B cell (primary cell): Measurements from ENCODE around the gene CEP164. TPM values are rescaled to one million over a fixed set of nuclear protein-coding genes. Genes with fewer than 3 reads are reported as not detected.

Experiments used
- ATAC-seq: fragments of 200-7000 bp; cut with Tn5 transposase; one replicate; pipeline ENCODE4 v1.10.0; 2021; ENCODE audit warnings: low read depth, mild to moderate bottlenecking, moderate number of reproducible peaks, moderate library complexity
- CTCF ChIA-PET: fragments of 350-600 bp; sonication (Branson Sonifier 250); formaldehyde crosslinking; loops from one replicate; lab custom pipeline; 2021; ENCODE audit warnings: antibody characterized with exemption, inconsistent platforms; lab: Charles Lee
- POLR2A ChIA-PET: fragments of 350-600 bp; sonication (Branson Sonifier 250); formaldehyde crosslinking; loops from one replicate; lab custom pipeline; 2021; ENCODE audit warnings: antibody characterized with exemption; lab: Charles Lee
- DNase-seq: peaks from one replicate; pipeline ENCODE4 v3.0.0; 2013
- H2AFZ ChIP-seq: 2 replicates; pipeline ENCODE4 v1.6.1; 2012; ENCODE audit warnings: mild to moderate bottlenecking, low read depth, low read length; ENCODE audit not compliant: insufficient read depth, poor library complexity, severe bottlenecking
- H3K27ac ChIP-seq, 2 donors: 1 replicate in 1 of 2; 2 replicates in 1 of 2; pipeline ENCODE4 v1.5.1; 2012 to 2013; ENCODE audit warnings: low read length in 2 of 2, mild to moderate bottlenecking in 2 of 2, moderate library complexity in 1 of 2
- H3K27me3 ChIP-seq, 4 experiments: fragments of 200-600 bp in 1 of 4; sonication (generic) in 1 of 4; replicated peaks in 1 of 4; 1 replicate in 2 of 4; 2 replicates in 2 of 4; pipeline versions ENCODE4 v1.6.1 to v1.7.0; 2013 to 2016; ENCODE audit warnings: low read length in 3 of 4, mild to moderate bottlenecking in 2 of 4, mixed read lengths in 1 of 4, moderate library complexity in 1 of 4; ENCODE audit not compliant: insufficient read depth in 4 of 4, control insufficient read depth in 3 of 4; ENCODE audit errors: control extremely low read depth in 1 of 4
- H3K36me3 ChIP-seq, 2 experiments: replicated peaks in 1 of 2; 1 replicate in 1 of 2; 2 replicates in 1 of 2; pipeline versions ENCODE4 v1.6.1 to v1.7.1; 2013; ENCODE audit warnings: low read length in 1 of 2; ENCODE audit not compliant: insufficient read depth in 2 of 2, control insufficient read depth in 1 of 2; ENCODE audit errors: control extremely low read depth in 1 of 2, extremely low read depth in 1 of 2
- H3K4me1 ChIP-seq, 2 donors: fragments of 200-600 bp in 1 of 2; sonication (generic) in 1 of 2; 1 replicate in 1 of 2; 2 replicates in 1 of 2; pipeline versions ENCODE4 v1.5.1 to v1.6.1; 2013 to 2017; ENCODE audit warnings: low read length in 2 of 2; ENCODE audit not compliant: control insufficient read depth in 2 of 2, insufficient read depth in 2 of 2
- H3K4me2 ChIP-seq: replicated peaks from 2 replicates; pipeline ENCODE3; 2012; ENCODE audit warnings: mild to moderate bottlenecking, low read depth, low read length; ENCODE audit not compliant: poor library complexity, severe bottlenecking
- H3K4me3 ChIP-seq, 5 experiments: fragments of 200-600 bp in 1 of 5; sonication (generic) in 1 of 5; 1 replicate in 3 of 5; 2 replicates in 2 of 5; pipeline versions ENCODE4 v1.5.1 to v1.7.0; 2011 to 2016; ENCODE audit warnings: low read length in 4 of 5, mild to moderate bottlenecking in 4 of 5, low read depth in 2 of 5, control low read depth in 1 of 5, moderate library complexity in 1 of 5; ENCODE audit not compliant: insufficient read depth in 1 of 5; ENCODE audit errors: control extremely low read depth in 1 of 5, extremely low read depth in 1 of 5
- H3K79me2 ChIP-seq: fragments of 200-600 bp; sonication (generic); one replicate; pipeline ENCODE4 v1.6.0; 2016; ENCODE audit warnings: low read length; ENCODE audit not compliant: control insufficient read depth, insufficient read depth
- H3K9ac ChIP-seq: fragments of 200-600 bp; sonication (generic); 2 replicates; pipeline ENCODE4 v1.6.1; 2017; ENCODE audit warnings: mild to moderate bottlenecking, low read length, moderate library complexity
- H3K9me3 ChIP-seq, 3 donors: one replicate each; pipeline versions ENCODE4 v1.6.1 to v1.7.1; 2013; ENCODE audit warnings: low read length in 2 of 3; ENCODE audit not compliant: control insufficient read depth in 2 of 3, insufficient read depth in 1 of 3; ENCODE audit errors: control extremely low read depth in 1 of 3
- H4K20me1 ChIP-seq: 2 replicates; pipeline ENCODE4 v1.6.0; 2012; ENCODE audit warnings: mild to moderate bottlenecking, low read length; ENCODE audit not compliant: insufficient read depth, control insufficient read depth, poor library complexity, severe bottlenecking
- H3K27ac Mint-ChIP-seq: one replicate; pipeline ENCODE4 v1.8.0; 2021; ENCODE audit warnings: mixed read lengths
- H3K27me3 Mint-ChIP-seq: one replicate; pipeline ENCODE4 v1.8.0; 2021; ENCODE audit warnings: mixed read lengths
- H3K4me1 Mint-ChIP-seq: one replicate; pipeline ENCODE4 v1.8.0; 2021; ENCODE audit warnings: mixed read lengths
- H3K4me3 Mint-ChIP-seq: one replicate; pipeline ENCODE4 v1.8.0; 2021; ENCODE audit warnings: mixed read lengths
- H3K9me3 Mint-ChIP-seq: one replicate; pipeline ENCODE4 v1.8.0; 2022; ENCODE audit warnings: mixed read lengths; ENCODE audit not compliant: insufficient read depth
- CTCF ChIP-seq: fragments of 200-600 bp; IDR thresholded peaks from one replicate; pipeline ENCODE4 v1.8.0; 2022; ENCODE audit warnings: antibody characterized with exemption, mild to moderate bottlenecking
- EZH2 ChIP-seq: IDR thresholded peaks from 2 replicates; pipeline ENCODE4 v1.6.1; 2012; ENCODE audit warnings: borderline replicate concordance, low read depth, mild to moderate bottlenecking, moderate library complexity, low read length; ENCODE audit not compliant: insufficient read depth, poor library complexity, severe bottlenecking
- WGBS: methylation state at CpG from one replicate; pipeline ENCODE4 v1.1.5; 2013; ENCODE audit warnings: missing lambda C conversion rate; ENCODE audit not compliant: insufficient coverage; 5-methylcytosine and 5-hydroxymethylcytosine counted together
- intact Hi-C: fragments of 100-400 bp; cut with micrococcal nuclease; formaldehyde crosslinking; loops from one replicate; pipeline ENCODE4 v1.10.0; 2022
- polyA plus RNA-seq: library from polyadenylated mRNA; depleted of rRNA; stranded (reverse); fragments of >200 nt; gene quantifications from 2 replicates; pipeline ENCODE4 v1.2.3, GENCODE V29; 2012
- total RNA-seq, 2 donors: library from RNA; stranded (reverse); fragments of 120-200 nt in 1 of 2; gene quantifications; 1 replicate in 1 of 2; 2 replicates in 1 of 2; pipeline versions ENCODE4 v1.2.3 to v1.2.4, GENCODE V29; 2013 to 2022

CEP164 gene
- total and polyA plus RNA-seq, 2 donors (not counting 1 experiment from before 2014, with no cell fraction given), result 31.5 to 54.8 TPM

- WGBS, result 100% methylated on average over 2 of the region's 2 CpGs
- DNase-seq (no peak), ATAC-seq (no peak)
- H3K36me3 ChIP-seq, result peaks cover 14 to 44% of the 10 kb centered on the region in 2 experiments
- ChIA-PET CTCF (no interaction called here), POLR2A (no interaction called here)
- H3K27ac Mint-ChIP-seq, result no peak overlapping the region
- no peak overlapping the region for H3K9ac ChIP-seq
- H3K79me2 ChIP-seq, result no peaks in the 10 kb centered on the region
- no peak overlapping the region for H3K27ac ChIP-seq
- H3K27me3 ChIP-seq, result no peaks in the 10 kb centered on the region
- no peaks in the 10 kb centered on the region for H3K27me3 Mint-ChIP-seq
- no peak overlapping the region for H3K4me3 ChIP-seq
- no peak overlapping the region for H3K4me3 Mint-ChIP-seq
- no peaks in the 10 kb centered on the region for H3K4me1 ChIP-seq
- H3K4me2 ChIP-seq, result no peak overlapping the region
- H3K9me3 ChIP-seq, result no peaks in the 10 kb centered on the region
- intact Hi-C loops, result no loop called here
- no peaks in the 10 kb centered on the region for H4K20me1 ChIP-seq
- H3K9me3 Mint-ChIP-seq, result no peaks in the 10 kb centered on the region
- H3K4me1 Mint-ChIP-seq, result no peaks in the 10 kb centered on the region
- no peak for TF ChIP-seq CTCF
- no peak for TF ChIP-seq EZH2
- no peak overlapping the region for H2AFZ ChIP-seq
Observed at GRCh38 chr11:117366875-117367274, 39.2 kb downstream of the CEP164 start.

GRCh38 chr11:117369534-117369933, 41.9 kb downstream of the CEP164 start:
- ATAC-seq (no peak), DNase-seq (no peak)
- Mint-ChIP-seq H3K27ac (no peak overlapping the region), H3K4me3 (no peak overlapping the region), H3K9me3 (no peaks in the 10 kb centered on the region), H3K4me1 (no peaks in the 10 kb centered on the region), H3K27me3 (no peaks in the 10 kb centered on the region)
- Histone ChIP-seq H3K79me2 (no peaks in the 10 kb centered on the region), H3K4me3 (no peak overlapping the region), H3K27ac (no peak overlapping the region), H3K9me3 (no peaks in the 10 kb centered on the region), H3K4me2 (no peak overlapping the region), H3K27me3 (no peaks in the 10 kb centered on the region), H4K20me1 (no peaks in the 10 kb centered on the region), H2AFZ (no peak overlapping the region), H3K9ac (no peak overlapping the region), H3K4me1 (no peaks in the 10 kb centered on the region), H3K36me3 (peaks cover 11 to 42% of the 10 kb centered on the region in 2 experiments)
- no peak for TF ChIP-seq CTCF
- no peak for TF ChIP-seq EZH2
- ChIA-PET CTCF (no interaction called here), POLR2A (no interaction called here)
- WGBS, result 100% methylated on average over 1 of the region's 1 CpG
- intact Hi-C loops, result no loop called here
